ENCODE data around the gene ROCK2. TPM values are rescaled to one million over a fixed set of nuclear protein-coding genes. Genes with fewer than 3 reads are reported as not detected.
A peak's percentile ranks its signal among the peaks of the same experiment; 100 is the strongest.

The ROCK2 gene
- total and polyA plus RNA-seq, 9 of the 15 experiments (the other 6 are each of a cell fraction or from before 2014, with no cell fraction given), result 4.9 to 30.6 (median 14.3) TPM

DNA sequence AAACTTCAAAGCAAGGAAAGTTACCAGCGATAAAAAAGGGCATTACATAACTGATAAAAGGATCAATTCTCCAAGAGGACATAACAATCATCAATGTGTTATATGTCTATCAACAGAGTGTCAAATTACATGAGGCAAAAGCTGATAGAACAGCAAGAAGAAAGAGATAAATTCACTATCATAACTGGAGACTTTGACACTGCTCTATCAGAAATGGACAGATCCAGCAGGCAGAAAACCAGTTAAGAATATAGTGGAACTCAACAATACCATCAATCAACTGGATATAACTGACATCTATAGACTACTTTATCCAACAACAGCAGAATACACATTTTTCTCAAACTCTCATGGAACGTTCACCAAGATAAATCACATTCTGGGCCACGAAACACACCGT lies 65.0 kb downstream of the ROCK2 start (continued):
- TF ChIP-seq, protein P1, sequence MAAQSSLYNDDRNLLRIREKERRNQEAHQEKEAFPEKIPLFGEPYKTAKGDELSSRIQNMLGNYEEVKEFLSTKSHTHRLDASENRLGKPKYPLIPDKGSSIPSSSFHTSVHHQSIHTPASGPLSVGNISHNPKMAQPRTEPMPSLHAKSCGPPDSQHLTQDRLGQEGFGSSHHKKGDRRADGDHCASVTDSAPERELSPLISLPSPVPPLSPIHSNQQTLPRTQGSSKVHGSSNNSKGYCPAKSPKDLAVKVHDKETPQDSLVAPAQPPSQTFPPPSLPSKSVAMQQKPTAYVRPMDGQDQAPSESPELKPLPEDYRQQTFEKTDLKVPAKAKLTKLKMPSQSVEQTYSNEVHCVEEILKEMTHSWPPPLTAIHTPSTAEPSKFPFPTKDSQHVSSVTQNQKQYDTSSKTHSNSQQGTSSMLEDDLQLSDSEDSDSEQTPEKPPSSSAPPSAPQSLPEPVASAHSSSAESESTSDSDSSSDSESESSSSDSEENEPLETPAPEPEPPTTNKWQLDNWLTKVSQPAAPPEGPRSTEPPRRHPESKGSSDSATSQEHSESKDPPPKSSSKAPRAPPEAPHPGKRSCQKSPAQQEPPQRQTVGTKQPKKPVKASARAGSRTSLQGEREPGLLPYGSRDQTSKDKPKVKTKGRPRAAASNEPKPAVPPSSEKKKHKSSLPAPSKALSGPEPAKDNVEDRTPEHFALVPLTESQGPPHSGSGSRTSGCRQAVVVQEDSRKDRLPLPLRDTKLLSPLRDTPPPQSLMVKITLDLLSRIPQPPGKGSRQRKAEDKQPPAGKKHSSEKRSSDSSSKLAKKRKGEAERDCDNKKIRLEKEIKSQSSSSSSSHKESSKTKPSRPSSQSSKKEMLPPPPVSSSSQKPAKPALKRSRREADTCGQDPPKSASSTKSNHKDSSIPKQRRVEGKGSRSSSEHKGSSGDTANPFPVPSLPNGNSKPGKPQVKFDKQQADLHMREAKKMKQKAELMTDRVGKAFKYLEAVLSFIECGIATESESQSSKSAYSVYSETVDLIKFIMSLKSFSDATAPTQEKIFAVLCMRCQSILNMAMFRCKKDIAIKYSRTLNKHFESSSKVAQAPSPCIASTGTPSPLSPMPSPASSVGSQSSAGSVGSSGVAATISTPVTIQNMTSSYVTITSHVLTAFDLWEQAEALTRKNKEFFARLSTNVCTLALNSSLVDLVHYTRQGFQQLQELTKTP (IDR thresholded peaks at IDR 0.05; ENCODE audit: low read depth in 1 of 2, partially characterized antibody in 2 of 2), result peak in 1 of 2 experiments; percentile 84
- TF ChIP-seq FOXK1 (CRISPR knock-in tag; IDR thresholded peaks at IDR 0.05; ENCODE audit: borderline replicate concordance) (no peak), NFXL1 (CRISPR knock-in tag; IDR thresholded peaks at IDR 0.05) (no peak), ZNF175 (CRISPR knock-in tag; IDR thresholded peaks at IDR 0.05; ENCODE audit: low read depth) (no peak), ZBTB43 (CRISPR knock-in tag; IDR thresholded peaks at IDR 0.05) (no peak), PTTG1 (tag; IDR thresholded peaks at IDR 0.05; ENCODE audit: low read depth) (no peak), CC2D1A (IDR thresholded peaks at IDR 0.05) (peak; percentile 97; the same call in 1 of the 2 replicates), ZNF146 (CRISPR knock-in tag; IDR thresholded peaks at IDR 0.05; ENCODE audit: unreplicated experiment) (no peak), SOX6 (IDR thresholded peaks at IDR 0.05) (peak; percentile 98), JUNB (CRISPR knock-in tag; conservative IDR thresholded peaks at IDR 0.05) (no peak), SNIP1 (IDR thresholded peaks at IDR 0.05; ENCODE audit: low read depth) (no peak), PBX2 (CRISPR knock-in tag; IDR thresholded peaks at IDR 0.05; ENCODE audit: low read depth) (peak; percentile 57), PBX2 (tag; conservative IDR thresholded peaks at IDR 0.05; ENCODE audit: low read depth) (peak; percentile 96)
- TF ChIP-seq, protein P2, sequence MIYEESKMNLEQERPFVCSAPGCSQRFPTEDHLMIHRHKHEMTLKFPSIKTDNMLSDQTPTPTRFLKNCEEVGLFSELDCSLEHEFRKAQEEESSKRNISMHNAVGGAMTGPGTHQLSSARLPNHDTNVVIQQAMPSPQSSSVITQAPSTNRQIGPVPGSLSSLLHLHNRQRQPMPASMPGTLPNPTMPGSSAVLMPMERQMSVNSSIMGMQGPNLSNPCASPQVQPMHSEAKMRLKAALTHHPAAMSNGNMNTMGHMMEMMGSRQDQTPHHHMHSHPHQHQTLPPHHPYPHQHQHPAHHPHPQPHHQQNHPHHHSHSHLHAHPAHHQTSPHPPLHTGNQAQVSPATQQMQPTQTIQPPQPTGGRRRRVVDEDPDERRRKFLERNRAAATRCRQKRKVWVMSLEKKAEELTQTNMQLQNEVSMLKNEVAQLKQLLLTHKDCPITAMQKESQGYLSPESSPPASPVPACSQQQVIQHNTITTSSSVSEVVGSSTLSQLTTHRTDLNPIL (CRISPR knock-in tag; IDR thresholded peaks at IDR 0.05), result no peak
- TF ChIP-seq, protein P3, sequence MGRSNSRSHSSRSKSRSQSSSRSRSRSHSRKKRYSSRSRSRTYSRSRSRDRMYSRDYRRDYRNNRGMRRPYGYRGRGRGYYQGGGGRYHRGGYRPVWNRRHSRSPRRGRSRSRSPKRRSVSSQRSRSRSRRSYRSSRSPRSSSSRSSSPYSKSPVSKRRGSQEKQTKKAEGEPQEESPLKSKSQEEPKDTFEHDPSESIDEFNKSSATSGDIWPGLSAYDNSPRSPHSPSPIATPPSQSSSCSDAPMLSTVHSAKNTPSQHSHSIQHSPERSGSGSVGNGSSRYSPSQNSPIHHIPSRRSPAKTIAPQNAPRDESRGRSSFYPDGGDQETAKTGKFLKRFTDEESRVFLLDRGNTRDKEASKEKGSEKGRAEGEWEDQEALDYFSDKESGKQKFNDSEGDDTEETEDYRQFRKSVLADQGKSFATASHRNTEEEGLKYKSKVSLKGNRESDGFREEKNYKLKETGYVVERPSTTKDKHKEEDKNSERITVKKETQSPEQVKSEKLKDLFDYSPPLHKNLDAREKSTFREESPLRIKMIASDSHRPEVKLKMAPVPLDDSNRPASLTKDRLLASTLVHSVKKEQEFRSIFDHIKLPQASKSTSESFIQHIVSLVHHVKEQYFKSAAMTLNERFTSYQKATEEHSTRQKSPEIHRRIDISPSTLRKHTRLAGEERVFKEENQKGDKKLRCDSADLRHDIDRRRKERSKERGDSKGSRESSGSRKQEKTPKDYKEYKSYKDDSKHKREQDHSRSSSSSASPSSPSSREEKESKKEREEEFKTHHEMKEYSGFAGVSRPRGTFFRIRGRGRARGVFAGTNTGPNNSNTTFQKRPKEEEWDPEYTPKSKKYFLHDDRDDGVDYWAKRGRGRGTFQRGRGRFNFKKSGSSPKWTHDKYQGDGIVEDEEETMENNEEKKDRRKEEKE (IDR thresholded peaks at IDR 0.05; ENCODE audit: borderline replicate concordance in 1 of 2, control insufficient read depth in 1 of 2, low read depth in 2 of 2, low read length in 1 of 2), result no peak
